ENCODE measurements around the gene MLEC. TPM values are rescaled to one million over a fixed set of nuclear protein-coding genes. Genes with fewer than 3 reads are reported as not detected.

MLEC gene
- total RNA-seq, 4 donors from 2014 or later, result 37.8 to 55.5 (median 46.3) TPM

DNA sequence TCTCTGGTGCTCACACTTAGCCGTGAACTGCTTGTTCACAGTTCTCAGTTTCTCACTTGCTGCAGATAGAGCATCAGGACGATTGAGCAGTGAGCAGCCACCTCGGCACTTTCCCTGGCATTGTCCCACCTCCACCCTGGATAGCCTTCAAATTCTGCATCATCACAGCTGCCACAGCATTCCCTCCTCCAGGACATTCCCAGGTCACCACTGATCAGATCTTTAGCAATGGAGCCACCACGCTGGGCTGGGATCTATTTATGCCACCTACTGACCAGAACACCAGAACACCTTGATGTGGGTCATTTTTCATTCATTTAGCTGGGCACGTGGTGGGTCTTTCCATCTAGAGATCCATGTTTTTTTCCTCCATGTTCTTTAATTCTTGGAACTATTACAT, 62.3 kb downstream of the MLEC start:
- WGBS, result 79% methylated on average over 5 of the region's 5 CpGs
- TF ChIP-seq, protein P1, sequence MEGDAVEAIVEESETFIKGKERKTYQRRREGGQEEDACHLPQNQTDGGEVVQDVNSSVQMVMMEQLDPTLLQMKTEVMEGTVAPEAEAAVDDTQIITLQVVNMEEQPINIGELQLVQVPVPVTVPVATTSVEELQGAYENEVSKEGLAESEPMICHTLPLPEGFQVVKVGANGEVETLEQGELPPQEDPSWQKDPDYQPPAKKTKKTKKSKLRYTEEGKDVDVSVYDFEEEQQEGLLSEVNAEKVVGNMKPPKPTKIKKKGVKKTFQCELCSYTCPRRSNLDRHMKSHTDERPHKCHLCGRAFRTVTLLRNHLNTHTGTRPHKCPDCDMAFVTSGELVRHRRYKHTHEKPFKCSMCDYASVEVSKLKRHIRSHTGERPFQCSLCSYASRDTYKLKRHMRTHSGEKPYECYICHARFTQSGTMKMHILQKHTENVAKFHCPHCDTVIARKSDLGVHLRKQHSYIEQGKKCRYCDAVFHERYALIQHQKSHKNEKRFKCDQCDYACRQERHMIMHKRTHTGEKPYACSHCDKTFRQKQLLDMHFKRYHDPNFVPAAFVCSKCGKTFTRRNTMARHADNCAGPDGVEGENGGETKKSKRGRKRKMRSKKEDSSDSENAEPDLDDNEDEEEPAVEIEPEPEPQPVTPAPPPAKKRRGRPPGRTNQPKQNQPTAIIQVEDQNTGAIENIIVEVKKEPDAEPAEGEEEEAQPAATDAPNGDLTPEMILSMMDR (IDR thresholded peaks at IDR 0.05), result no peak
- TF ChIP-seq POLR2A (IDR thresholded peaks at IDR 0.05; ENCODE audit: low read depth) (no peak), EP300 (IDR thresholded peaks at IDR 0.05) (no peak), POLR2AphosphoS5 (IDR thresholded peaks at IDR 0.05) (no peak)
- no peaks in the 10 kb centered on the region for H3K36me3 ChIP-seq
- H3K9me3 ChIP-seq, result no peaks in the 10 kb centered on the region
- no peaks in the 10 kb centered on the region for H3K4me1 ChIP-seq
- intact Hi-C loops (cut with DNase I), result no loop called here
- H3K27me3 ChIP-seq, result no peaks in the 10 kb centered on the region
- DNase-seq (ENCODE audit: extremely low spot score), result no peak
- no peak overlapping the region for H3K4me3 ChIP-seq
- no peak overlapping the region for H3K27ac ChIP-seq (replicated peaks in 1 of 4)

- H3K27ac ChIP-seq (replicated peaks in 1 of 4), result no peak overlapping the region
- H3K27me3 ChIP-seq, result no peaks in the 10 kb centered on the region
- no peak for DNase-seq (ENCODE audit: extremely low spot score)
- H3K36me3 ChIP-seq, result no peaks in the 10 kb centered on the region
- H3K9me3 ChIP-seq, result no peaks in the 10 kb centered on the region
- intact Hi-C loops (cut with DNase I), result no loop called here
- over 99% methylated on average over 5 of the region's 5 CpGs for WGBS
- no peak overlapping the region for H3K4me3 ChIP-seq
- H3K4me1 ChIP-seq, result no peaks in the 10 kb centered on the region
- no peak for TF ChIP-seq POLR2A (IDR thresholded peaks at IDR 0.05; ENCODE audit: low read depth)
Measured at GRCh38 chr12:120750806-120751205, 63.9 kb downstream of the MLEC start.

DNA sequence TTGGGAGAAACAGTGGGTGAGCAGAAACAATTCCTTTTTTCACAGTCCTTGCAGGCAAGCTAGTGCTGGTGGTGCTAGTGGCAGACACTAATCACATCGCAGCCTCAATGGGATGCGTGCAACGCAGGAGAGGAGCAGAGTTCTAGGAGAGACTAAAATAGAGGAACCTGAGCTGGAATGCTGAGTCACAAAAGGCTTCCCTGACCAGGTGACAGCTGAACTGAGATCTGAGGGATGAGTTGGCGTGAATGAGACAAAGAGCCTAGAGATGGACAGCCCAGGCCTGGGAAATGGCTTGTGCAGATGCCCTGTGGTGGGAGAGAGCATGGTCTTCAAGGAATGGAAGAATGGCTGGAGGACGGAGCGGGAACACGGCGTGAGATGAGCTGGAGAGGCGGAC, 64.4 kb downstream of the MLEC start:
- Histone ChIP-seq H3K4me1 (no peaks in the 10 kb centered on the region), H3K27ac (replicated peaks in 1 of 4) (no peak overlapping the region), H3K9me3 (no peaks in the 10 kb centered on the region), H3K36me3 (no peaks in the 10 kb centered on the region), H3K27me3 (no peaks in the 10 kb centered on the region), H3K4me3 (no peak overlapping the region)
- DNase-seq (ENCODE audit: extremely low spot score), result no peak
- TF ChIP-seq, protein P1 (IDR thresholded peaks at IDR 0.05), result no peak
- no peak for TF ChIP-seq EP300 (IDR thresholded peaks at IDR 0.05)
- TF ChIP-seq POLR2A (IDR thresholded peaks at IDR 0.05; ENCODE audit: low read depth), result no peak
- no peak for TF ChIP-seq POLR2AphosphoS5 (IDR thresholded peaks at IDR 0.05)
- 96% methylated on average over 9 of the region's 9 CpGs for WGBS
- intact Hi-C loops (cut with DNase I), result no loop called here

Other genes starting within 250 kb of the MLEC start
- 100 to 1,000 TPM; 499 to 689 (median 548) TPM for gene COX6A1, start 249.0 kb upstream of the MLEC start, total RNA-seq
- gene TRIAP1, start 240.8 kb upstream of the MLEC start, total RNA-seq, result 10 to 100 TPM in 3 of 4 donors, 1 to 10 TPM in 1; 9.8 to 17.7 (median 10.7) TPM
- gene GATC, start 240.7 kb upstream of the MLEC start, total RNA-seq, result 10 to 100 TPM; 18.5 to 24.0 (median 20.2) TPM
- 10 to 100 TPM; 52.7 to 60.2 (median 54.7) TPM for gene SRSF9, start 217.4 kb upstream of the MLEC start, total RNA-seq
- gene DYNLL1, start 191.0 kb upstream of the MLEC start, total RNA-seq, result 100 to 1,000 TPM; 229 to 289 (median 269) TPM
- gene COQ5, start 158.0 kb upstream of the MLEC start, total RNA-seq, result 10 to 100 TPM; 12.1 to 25.3 (median 21.4) TPM
- gene RNF10, start 152.8 kb upstream of the MLEC start, total RNA-seq, result 100 to 1,000 TPM; 160 to 296 (median 175) TPM
- gene POP5, start 105.7 kb upstream of the MLEC start, total RNA-seq, result 10 to 100 TPM; 20.7 to 36.1 (median 23.1) TPM
- gene CABP1, start 46.5 kb upstream of the MLEC start, total RNA-seq, result 1 to 10 TPM in 3 of 4 donors, not detected in 1; 1.8 to 2.5 (median 2.5) TPM
- gene UNC119B, start 23.3 kb downstream of the MLEC start, total RNA-seq, result 10 to 100 TPM; 20.0 to 30.8 (median 28.5) TPM
- gene ACADS, start 38.7 kb downstream of the MLEC start, total RNA-seq, result 10 to 100 TPM; 31.6 to 64.2 (median 46.0) TPM
- 10 to 100 TPM; 18.4 to 32.1 (median 21.8) TPM for gene SPPL3, start 217.2 kb downstream of the MLEC start, total RNA-seq

Data from esophagus muscularis mucosa (tissue), 4 donors.